Measurements from ENCODE around the gene UCK2.
"Not testable (repeated sequence)": the region's sequence is repeated elsewhere in the genome, so short reads cannot be mapped to it uniquely, and the experiment has no call there.

Gene UCK2

DNA sequence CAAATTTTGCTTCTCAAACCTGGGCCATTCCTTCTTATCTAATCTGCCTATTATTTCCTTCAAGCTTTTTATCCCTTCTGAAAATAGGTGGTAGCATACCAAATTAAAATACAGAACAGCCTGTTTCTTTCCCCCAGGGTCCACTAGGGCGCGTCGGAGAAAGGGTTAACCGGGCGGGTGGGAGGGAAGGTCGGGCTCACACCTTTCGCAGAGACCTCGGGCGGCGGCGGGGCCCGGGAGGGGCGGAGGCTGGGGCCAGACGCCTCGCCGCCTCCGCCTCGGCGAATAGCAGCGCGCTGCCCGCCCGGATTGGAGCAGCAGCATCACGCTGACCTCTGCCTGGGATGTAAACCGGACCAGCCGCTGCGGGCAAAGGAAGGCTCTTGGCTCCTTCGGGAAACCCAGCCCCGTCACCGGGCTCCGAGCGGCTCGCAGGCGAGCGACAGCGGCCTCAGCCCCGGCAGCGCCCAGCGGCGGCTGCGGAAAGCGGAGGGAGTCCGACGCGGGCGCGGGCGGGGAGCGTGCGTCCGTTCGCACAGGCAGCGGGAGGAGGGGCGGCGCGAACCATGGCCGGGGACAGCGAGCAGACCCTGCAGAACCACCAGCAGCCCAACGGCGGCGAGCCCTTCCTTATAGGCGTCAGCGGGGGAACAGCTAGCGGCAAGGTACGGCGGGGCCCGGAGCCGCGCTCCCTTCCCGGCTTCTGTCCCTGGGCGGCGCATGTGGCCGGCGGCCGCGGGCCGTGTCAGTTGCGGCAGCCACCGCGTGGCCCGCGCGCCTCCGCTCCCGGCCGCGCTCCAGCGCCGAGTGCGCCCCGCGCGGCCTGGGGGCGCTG is at the start of gene UCK2:
Gene UCK2, plus strand, starts transcription at position 347 of the 835 bp plus-strand sequence. Its CDS starts 220 bp downstream, at position 567.
- H3K4me3 ChIP-seq (ENCODE audit: low read length), result peak within 1 kb of the TSS; percentile 87
- TF ChIP-seq, protein P1, sequence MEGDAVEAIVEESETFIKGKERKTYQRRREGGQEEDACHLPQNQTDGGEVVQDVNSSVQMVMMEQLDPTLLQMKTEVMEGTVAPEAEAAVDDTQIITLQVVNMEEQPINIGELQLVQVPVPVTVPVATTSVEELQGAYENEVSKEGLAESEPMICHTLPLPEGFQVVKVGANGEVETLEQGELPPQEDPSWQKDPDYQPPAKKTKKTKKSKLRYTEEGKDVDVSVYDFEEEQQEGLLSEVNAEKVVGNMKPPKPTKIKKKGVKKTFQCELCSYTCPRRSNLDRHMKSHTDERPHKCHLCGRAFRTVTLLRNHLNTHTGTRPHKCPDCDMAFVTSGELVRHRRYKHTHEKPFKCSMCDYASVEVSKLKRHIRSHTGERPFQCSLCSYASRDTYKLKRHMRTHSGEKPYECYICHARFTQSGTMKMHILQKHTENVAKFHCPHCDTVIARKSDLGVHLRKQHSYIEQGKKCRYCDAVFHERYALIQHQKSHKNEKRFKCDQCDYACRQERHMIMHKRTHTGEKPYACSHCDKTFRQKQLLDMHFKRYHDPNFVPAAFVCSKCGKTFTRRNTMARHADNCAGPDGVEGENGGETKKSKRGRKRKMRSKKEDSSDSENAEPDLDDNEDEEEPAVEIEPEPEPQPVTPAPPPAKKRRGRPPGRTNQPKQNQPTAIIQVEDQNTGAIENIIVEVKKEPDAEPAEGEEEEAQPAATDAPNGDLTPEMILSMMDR (conservative IDR thresholded peaks at IDR 0.05; ENCODE audit: low read depth, low read length), result no peak
- no peak for DNase-seq (ENCODE audit: low read depth)

DNA sequence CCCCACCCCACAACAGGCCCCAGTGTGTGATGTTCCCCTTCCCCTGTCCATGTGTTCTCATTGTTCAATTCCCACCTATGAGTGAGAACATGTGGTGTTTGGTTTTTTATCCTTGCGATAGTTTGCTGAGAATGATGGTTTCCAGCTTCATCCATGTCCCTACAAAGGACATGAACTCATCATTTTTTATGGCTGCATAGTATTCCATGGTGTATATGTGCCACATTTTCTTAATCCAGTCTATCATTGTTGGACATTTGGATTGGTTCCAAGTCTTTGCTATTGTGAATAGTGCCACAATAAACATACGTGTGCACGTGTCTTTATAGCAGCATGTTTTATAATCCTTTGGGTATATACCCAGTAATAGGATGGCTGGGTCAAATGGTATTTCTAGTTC is 49.2 kb upstream of the UCK2 start:
- H3K4me3 ChIP-seq (ENCODE audit: low read length); DNase-seq (ENCODE audit: low read depth): not testable (repeated sequence)

DNA sequence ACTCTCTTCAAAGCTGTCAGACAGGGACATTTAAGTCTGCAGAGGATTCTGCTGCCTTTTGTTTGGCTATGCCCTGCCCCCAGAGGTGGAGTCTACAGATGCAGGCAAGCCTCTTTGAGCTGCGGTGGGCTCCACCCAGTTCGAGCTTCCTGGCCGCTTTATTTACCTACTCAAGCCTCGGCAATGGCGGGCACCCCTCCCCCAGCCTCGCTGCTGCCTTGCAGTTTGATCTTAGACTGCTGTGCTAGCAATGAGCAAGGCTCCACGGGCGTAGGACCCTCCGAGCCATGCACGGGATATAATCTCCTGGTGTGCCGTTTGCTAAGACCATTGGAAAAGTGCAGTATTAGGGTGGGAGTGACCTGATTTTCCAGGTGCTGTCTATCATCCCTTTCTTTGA is 43.9 kb upstream of the UCK2 start:
- not testable (repeated sequence) for H3K4me3 ChIP-seq (ENCODE audit: low read length); DNase-seq (ENCODE audit: low read depth)

DNA sequence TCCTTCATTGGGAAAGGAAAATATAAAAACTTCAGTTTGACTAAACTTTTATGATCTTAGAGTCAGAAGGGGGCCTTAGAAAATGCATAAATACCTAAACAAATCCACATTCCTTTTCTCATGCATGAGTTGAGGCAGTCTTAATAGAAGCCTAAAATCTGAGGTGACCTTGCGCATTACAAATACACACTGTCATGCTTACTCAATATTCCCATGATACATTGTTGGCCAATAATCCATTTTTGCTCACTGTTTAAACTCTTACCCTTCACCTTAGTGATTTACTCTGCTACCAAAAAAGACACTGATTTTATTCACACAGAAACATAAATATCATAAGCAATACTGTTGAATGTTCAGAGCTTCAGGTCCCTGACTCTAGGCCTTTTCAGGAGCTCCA is 39.7 kb upstream of the UCK2 start:
- no peak overlapping the region for H3K4me3 ChIP-seq (ENCODE audit: low read length)
- TF ChIP-seq, protein P1 (conservative IDR thresholded peaks at IDR 0.05; ENCODE audit: low read depth, low read length), result no peak
- DNase-seq (ENCODE audit: low read depth), result no peak

DNA sequence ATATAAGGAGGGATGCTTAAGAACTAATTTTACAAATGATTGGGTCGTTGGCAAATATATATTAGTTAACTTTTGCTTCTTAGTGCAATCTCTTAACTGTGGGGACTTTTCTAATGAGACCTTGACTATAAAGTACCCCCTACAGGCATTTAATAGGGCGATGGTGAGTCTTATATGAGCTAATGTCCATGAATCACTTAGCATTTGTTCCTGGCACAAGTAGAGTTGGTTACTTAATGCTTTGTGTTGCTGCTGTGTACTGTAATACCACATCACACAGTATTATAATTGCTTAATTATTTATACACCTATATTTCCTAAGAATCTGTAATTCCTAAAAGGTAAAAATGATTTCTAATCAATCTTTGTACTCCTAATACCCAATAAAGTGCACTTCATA is 33.5 kb upstream of the UCK2 start:
- no peak for DNase-seq (ENCODE audit: low read depth)
- TF ChIP-seq, protein P1 (conservative IDR thresholded peaks at IDR 0.05; ENCODE audit: low read depth, low read length), result no peak
- no peak overlapping the region for H3K4me3 ChIP-seq (ENCODE audit: low read length)

DNA sequence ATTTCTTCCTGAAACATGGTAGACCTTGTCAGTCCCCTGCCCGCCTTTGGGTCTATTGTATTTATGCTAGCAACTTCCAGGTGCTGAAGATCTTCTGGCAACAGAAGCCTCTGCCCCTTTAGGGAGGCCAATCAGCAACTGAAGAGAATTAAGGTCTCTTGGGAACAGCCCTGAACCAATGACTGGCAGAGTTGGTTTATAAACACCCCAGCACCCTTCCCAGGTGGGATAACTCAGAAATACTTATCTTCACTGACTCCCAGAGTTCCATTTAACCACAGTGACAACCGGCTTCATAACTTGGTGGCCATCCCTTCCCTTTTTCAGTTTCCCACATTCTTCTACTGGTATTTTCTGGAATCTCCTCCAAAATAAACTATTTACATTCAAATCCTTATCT is 31.5 kb upstream of the UCK2 start:
- no peak overlapping the region for H3K4me3 ChIP-seq (ENCODE audit: low read length)
- TF ChIP-seq, protein P1 (conservative IDR thresholded peaks at IDR 0.05; ENCODE audit: low read depth, low read length), result no peak
- DNase-seq (ENCODE audit: low read depth), result no peak

DNA sequence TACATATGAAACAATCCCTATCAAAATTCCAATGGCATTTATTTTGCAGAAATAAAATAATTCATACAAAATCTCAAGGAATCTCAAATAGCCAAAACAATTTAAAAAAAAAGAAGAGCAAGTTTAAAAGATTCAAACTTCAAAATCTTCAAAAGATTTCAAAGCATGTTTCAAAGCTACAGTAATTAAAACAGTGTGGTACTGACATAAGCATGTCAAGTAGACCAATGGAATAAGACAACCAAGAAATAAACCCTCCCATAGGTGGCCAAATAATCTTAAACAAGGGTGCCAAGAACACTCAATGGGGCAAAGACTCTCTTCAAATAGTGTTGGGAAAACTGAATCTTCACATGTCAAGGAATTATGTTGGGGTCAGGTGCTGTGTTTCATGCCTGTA is 28.0 kb upstream of the UCK2 start:
- no peak for DNase-seq (ENCODE audit: low read depth)
- H3K4me3 ChIP-seq (ENCODE audit: low read length), result no peak overlapping the region
- TF ChIP-seq, protein P1 (conservative IDR thresholded peaks at IDR 0.05; ENCODE audit: low read depth, low read length), result no peak

DNA sequence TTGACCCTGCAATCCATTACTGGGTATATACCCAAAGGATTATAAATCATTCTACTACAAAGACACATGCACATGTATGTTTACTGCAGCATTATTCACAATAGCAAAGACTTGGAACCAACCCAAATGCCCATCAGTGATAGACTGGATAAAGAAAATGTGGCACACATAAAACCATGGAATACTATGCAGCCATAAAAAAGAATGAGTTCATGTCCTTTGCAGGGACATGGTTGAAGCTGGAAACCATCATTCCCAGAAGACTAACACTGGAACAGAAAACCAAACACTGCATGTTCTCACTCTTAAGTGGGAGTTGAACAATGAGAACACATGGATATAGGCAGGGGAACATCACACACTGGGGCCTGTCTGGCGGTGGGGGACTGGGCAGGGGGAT is 22.9 kb upstream of the UCK2 start:
- not testable (repeated sequence) for DNase-seq (ENCODE audit: low read depth)

DNA sequence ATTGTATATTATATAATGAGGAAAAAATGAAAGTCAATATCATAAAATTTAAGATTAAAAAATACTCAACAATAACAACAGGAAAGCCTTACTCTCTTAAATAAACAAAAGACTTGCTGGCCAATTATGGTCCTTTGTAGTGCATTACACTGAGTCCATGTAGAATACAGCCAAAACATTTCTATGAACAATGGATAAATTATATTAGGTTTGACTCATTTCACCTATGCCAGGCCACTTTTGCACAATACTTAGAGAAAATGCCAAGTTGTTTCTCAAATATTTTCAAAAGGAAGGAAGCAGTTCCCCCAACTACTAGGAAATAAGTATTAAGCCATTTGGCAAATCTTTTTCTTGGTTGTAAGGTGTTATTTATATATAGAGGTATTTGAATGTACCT is 19.8 kb upstream of the UCK2 start:
- DNase-seq (ENCODE audit: low read depth), result no peak
- TF ChIP-seq, protein P1 (conservative IDR thresholded peaks at IDR 0.05; ENCODE audit: low read depth, low read length), result no peak
- no peak overlapping the region for H3K4me3 ChIP-seq (ENCODE audit: low read length)

More for the DNA sequence above, 22.9 kb upstream of the UCK2 start:
- not testable (repeated sequence) for H3K4me3 ChIP-seq (ENCODE audit: low read length)
